GM10266 (cell line): ENCODE measurements around the gene LRCOL1.

Source experiments
- DNase-seq: peaks from one replicate; pipeline ENCODE4 v3.0.0; 2012; ENCODE audit errors: extremely low spot score
- TF ChIP-seq, protein P1 (sequence below): IDR thresholded peaks from 2 replicates; pipeline ENCODE4 v1.5.1; 2012; ENCODE audit warnings: mild to moderate bottlenecking, low read depth; ENCODE audit not compliant: control insufficient read depth, insufficient read depth; ENCODE audit errors: missing control alignments

The LRCOL1 gene

DNA sequence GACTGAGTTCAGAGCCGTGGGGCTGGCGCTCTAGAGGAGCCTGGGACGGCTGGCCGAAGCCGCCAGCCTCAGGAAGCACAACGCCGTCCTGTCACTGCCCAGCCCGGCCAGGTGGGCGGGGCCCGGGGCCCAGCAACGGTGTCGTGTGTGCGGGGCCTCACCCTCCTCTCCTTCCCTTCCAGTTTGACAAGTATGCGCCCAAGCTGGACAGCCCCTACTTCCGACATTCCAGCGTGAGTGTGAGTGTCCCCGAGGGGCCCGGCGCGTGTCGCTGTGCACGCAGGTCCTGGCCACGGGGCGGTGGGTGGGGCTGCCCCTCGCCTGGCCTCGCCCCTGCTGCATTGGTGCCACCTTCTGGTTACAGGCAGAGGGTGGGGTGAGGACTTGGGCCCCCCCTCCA is 38.3 kb downstream of the LRCOL1 start:
- TF ChIP-seq, protein P1, sequence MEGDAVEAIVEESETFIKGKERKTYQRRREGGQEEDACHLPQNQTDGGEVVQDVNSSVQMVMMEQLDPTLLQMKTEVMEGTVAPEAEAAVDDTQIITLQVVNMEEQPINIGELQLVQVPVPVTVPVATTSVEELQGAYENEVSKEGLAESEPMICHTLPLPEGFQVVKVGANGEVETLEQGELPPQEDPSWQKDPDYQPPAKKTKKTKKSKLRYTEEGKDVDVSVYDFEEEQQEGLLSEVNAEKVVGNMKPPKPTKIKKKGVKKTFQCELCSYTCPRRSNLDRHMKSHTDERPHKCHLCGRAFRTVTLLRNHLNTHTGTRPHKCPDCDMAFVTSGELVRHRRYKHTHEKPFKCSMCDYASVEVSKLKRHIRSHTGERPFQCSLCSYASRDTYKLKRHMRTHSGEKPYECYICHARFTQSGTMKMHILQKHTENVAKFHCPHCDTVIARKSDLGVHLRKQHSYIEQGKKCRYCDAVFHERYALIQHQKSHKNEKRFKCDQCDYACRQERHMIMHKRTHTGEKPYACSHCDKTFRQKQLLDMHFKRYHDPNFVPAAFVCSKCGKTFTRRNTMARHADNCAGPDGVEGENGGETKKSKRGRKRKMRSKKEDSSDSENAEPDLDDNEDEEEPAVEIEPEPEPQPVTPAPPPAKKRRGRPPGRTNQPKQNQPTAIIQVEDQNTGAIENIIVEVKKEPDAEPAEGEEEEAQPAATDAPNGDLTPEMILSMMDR: no peak
- DNase-seq: no peak

DNA sequence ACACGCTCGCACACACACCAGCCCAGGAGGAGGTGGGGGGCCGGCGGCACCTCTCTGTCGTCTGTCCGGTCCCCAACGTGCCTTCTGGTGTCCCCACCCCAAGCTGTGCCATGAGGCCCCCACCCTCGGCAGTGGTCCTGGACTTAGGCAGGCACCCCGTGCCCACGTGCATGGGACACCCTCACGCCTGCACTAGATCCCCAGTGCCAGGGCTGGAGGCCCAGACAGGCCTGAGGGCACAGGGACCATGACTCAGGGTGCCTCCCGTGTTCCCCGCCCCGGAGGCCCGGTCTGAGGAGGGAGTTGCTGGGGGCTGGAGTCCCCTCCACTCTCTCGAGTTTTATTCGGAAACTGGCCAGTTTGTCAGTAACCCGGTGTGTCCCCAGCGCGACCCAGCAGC is 38.8 kb downstream of the LRCOL1 start:
- DNase-seq: no peak
- TF ChIP-seq, protein P1: no peak

DNA sequence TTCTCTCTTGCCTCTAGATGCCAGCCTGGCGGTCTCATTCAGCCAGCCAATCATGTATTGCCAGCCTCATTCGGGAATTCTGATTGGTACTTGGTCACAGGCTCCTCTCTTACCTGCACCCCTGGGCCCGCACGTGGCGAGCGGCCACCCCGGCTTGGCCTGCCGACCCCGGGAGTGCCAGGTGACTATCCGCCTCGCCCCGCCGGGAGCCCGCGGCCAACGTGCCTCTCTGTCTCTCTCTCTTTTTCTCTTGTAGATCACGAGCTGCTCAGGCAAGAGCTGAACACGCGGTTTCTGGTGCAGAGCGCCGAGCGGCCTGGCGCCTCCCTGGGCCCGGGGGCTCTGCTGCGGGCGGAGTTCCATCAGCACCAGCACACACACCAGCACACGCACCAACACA is 39.3 kb downstream of the LRCOL1 start:
- DNase-seq: no peak
- TF ChIP-seq, protein P1: no peak

DNA sequence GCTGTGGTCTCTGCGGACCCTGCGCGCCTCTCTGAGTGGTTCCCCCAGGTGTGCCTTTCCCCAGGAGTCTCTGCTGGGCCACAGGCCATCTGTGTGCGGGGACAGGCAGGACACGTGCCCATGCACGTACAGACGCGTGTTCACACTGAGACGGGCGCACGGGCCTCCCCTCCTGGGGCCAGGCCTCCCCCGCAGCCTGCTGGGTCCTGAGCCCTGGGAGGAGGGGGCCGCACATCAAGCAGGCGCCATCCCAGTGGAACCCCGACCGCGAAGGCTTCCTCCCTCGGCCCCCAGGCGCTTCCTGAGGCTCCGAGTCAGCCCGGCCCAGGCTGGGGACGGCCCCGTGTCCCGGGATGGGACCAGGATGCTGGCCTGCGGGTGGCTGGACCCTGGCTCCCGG is 39.7 kb downstream of the LRCOL1 start:
- TF ChIP-seq, protein P1: no peak
- DNase-seq: no peak

DNA sequence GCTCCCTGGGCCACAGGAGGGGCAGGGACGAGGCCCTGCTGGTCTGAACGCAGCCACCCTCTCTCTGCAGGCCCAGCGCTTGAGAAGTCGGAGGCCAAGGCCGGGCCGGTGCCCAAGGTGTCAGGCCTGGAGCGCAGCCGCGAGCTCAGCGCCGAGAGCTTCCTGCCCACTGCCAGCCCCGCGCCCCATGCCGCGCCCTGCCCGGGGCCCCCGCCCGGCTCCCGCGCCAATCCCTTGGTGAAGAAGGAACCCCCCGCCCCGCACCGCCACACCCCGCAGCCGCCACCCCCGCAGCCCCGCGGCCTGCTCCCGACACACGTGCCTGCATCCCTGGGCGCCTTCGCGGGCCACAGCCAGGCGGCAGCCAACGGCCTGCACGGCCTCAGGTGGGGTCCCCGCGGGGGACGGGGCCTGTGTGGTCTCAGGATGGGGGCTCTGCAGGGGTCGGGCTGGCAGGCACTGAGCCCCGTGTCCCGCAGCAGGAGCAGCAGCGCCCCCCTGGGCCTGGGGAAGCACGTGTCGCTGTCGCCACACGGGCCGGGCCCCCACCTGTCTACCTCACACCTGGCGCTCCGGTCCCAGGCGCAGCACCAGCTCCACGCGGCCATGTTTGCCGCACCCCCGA is 40.4 kb downstream of the LRCOL1 start:
- TF ChIP-seq, protein P1: no peak
- no peak for DNase-seq

DNA sequence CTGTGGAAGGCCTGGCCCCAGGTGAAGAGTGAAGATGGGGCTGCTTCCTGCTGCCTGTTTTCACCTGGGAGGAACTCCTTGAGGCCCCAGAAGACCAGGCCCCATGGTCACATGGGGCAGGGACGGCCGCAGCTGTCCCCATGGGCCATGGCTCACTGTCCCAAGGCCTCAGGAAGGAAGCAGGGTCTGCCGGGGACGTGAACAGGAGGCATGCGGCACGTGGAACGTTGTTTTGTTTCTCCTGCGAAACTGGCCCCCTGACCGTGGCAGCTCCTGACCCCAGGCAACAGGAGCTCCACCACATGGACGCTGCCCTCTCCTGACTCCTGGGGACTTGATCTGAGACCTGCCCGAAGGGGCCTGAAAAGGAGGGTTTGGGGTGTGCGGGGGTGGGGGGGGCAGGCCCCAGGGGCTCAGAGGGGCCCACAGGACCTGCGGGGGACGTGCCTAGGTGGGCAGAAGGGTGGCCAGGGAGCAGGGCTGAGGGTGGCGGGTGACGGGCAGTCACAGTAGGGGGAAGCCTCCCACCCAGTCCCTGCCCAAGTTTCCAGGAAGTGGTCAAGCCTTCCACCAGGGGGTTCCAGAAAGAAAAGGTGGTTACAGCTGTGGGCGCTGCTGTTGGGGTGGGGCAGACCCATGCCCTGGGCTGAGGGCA is 41.4 kb downstream of the LRCOL1 start:
- TF ChIP-seq, protein P1: no peak
- no peak for DNase-seq

DNA sequence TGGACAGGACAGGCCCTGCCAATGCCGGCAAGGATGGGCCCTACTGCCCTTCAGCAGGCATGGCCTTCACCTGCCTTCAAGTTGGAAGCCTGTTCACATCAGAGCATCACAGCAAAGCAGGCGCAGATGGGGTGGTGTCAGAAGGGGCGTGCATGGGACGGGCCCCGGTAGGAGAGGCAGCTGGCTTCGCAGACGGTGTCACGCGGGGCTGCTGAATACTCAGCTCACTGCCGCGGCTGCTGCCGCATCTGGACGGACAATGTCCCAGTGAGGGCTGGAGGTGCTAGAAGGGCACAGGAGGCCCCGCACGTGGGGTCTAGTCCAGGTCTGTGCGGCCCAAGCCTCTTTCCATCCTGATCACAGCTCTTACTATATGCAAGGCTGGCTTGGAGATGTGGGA is 42.1 kb downstream of the LRCOL1 start:
- TF ChIP-seq, protein P1: no peak

More for the DNA sequence above, 42.1 kb downstream of the LRCOL1 start:
- DNase-seq: no peak
